ENCODE results near the gene FYB1. TPM values are rescaled to one million over a fixed set of nuclear protein-coding genes. Genes with fewer than 3 reads are reported as not detected.

Gene FYB1
- total and polyA plus RNA-seq, 2 of the 8 experiments (the other 6 are each of a cell fraction or from before 2014, with no cell fraction given): not detected

DNA sequence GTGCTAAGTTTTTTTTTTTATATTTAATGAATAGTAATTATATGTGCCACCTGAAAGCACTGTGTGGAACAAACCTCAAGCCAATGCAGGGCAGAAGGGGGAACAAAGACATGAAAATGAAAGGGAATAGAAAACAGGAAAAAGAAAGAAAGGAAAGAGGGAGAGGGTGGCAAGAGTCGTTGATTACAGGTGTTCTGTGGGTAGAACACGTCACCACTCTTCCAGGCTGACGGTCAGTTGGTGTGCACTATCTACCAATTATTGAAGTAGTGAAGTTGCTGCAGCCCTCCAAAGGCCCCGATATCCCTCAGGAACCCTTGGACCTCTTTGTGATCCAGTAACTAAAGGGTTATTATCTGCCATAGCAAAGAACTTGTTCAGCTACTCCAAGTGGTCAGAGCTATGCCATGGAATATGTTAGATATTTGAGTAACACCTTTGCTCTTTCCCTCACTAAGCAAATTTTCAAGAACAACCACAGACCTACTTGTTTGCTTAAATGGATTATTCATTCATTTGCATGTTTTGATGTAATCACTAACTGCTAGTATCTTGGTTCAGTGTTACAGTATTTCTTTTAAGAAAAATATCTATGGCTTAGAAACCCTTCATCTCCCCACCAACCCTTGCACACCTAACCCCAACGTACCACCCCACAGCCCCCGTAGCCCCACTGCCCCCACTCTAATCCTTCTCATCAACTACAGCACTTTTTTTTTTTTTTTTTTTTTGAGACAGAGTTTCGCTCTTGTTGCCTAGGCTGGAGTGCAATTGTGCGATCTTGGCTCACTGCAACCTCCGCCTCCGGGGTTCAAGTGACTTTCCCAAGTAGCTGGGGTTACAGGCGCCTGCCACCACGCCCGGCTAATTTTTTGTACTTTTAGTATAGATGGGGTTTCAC is 31.3 kb downstream of the FYB1 start:
- H3K18ac ChIP-seq (ENCODE audit: extremely low read depth, low read length): no peak overlapping the region
- TF ChIP-seq CEBPB (IDR thresholded peaks at IDR 0.05; ENCODE audit: low read depth, low read length) (no peak), FOSL1 (IDR thresholded peaks at IDR 0.05; ENCODE audit: insufficient read depth, low read depth, low read length) (no peak), RNF2 (IDR thresholded peaks at IDR 0.05; ENCODE audit: borderline replicate concordance, low read depth, low read length, missing control alignments, poor library complexity, severe bottlenecking) (no peak), RXRA (IDR thresholded peaks at IDR 0.05; ENCODE audit: insufficient read depth, low read depth, low read length) (no peak), CTBP2 (IDR thresholded peaks at IDR 0.05; ENCODE audit: borderline replicate concordance, insufficient read depth, insufficient read length, low read length) (no peak), SP1 (IDR thresholded peaks at IDR 0.05; ENCODE audit: low read depth, low read length) (no peak), POLR2A (IDR thresholded peaks at IDR 0.05; ENCODE audit: control extremely low read depth in 1 of 2, low read depth in 2 of 2, low read length in 2 of 2) (no peak), TBP (IDR thresholded peaks at IDR 0.05; ENCODE audit: low read depth, low read length) (no peak), GABPA (IDR thresholded peaks at IDR 0.05; ENCODE audit: borderline replicate concordance, insufficient read depth, low read length) (no peak), KDM5A (IDR thresholded peaks at IDR 0.05; ENCODE audit: low read length) (no peak)
- H3K9ac ChIP-seq (replicated peaks in 1 of 4; ENCODE audit: extremely low read depth in 1 of 4, low read depth in 3 of 4, low read length in 3 of 4): no peak overlapping the region
- no peaks in the 10 kb centered on the region for H3K36me3 ChIP-seq (ENCODE audit: control insufficient read depth in 2 of 4, insufficient read depth in 4 of 4, low read length in 3 of 4)
- no peak overlapping the region for H4K91ac ChIP-seq (replicated peaks; ENCODE audit: insufficient read length, low read length)
- H3K4me1 ChIP-seq (replicated peaks in 1 of 4; ENCODE audit: control insufficient read depth in 3 of 4, insufficient read depth in 4 of 4, low read length in 3 of 4): no peaks in the 10 kb centered on the region
- H2BK15ac ChIP-seq (ENCODE audit: low read length): no peak overlapping the region
- H2AFZ ChIP-seq (ENCODE audit: low read length): no peak overlapping the region; the same call in 1 of the 2 replicates
- H2BK120ac ChIP-seq (replicated peaks; ENCODE audit: low read depth, low read length): no peak overlapping the region
- no peak overlapping the region for H2AK5ac ChIP-seq (ENCODE audit: low read depth, low read length)
- DNase-seq (ENCODE audit: low read depth in 1 of 2, low spot score in 2 of 2) (no peak), FAIRE-seq (no peak)
- no peak overlapping the region for H2BK5ac ChIP-seq (ENCODE audit: low read depth, low read length)
- ChIA-PET CTCF (ENCODE audit: partially characterized antibody) (interaction anchor here (0.6 to 1.7 kb wide), 4 partner anchors 28 to 314 kb away, joined by 3 to 6 read pairs (median 4); no protein-coding TSS in a partner anchor), POLR2A (ENCODE audit: partially characterized antibody) (interaction anchor here (0.6 kb wide), 1 partner anchor 1631 kb away, joined by 4 read pairs; no protein-coding TSS in a partner anchor)
- H3K79me1 ChIP-seq (ENCODE audit: low read depth, low read length): no peaks in the 10 kb centered on the region
- no peaks in the 10 kb centered on the region for H3K27me3 ChIP-seq (replicated peaks in 1 of 4; ENCODE audit: control insufficient read depth in 3 of 4, extremely low read depth in 1 of 4, insufficient read depth in 3 of 4, low read length in 3 of 4)
- no peak overlapping the region for H3K14ac ChIP-seq (ENCODE audit: insufficient read length)
- no peaks in the 10 kb centered on the region for H4K20me1 ChIP-seq (replicated peaks in 1 of 2; ENCODE audit: control insufficient read depth in 1 of 2, insufficient read depth in 2 of 2, low read length in 2 of 2)
- no peak overlapping the region for H3K23ac ChIP-seq (ENCODE audit: insufficient read length)
- H3K56ac ChIP-seq (replicated peaks; ENCODE audit: insufficient read length, low read depth, low read length): no peak overlapping the region
- no peaks in the 10 kb centered on the region for H3K23me2 ChIP-seq (ENCODE audit: low read depth, low read length)
- no peak overlapping the region for H3K27ac ChIP-seq (ENCODE audit: low read depth, low read length)
- 90% methylated on average over 11 of the region's 13 CpGs; no CpG with 5 or more reads in 1 of the 2 experiments for WGBS, 2 experiments (ENCODE audit: extremely low coverage in 1 of 2, insufficient coverage in 1 of 2, insufficient read length in 1 of 2, insufficient replicate concordance in 2 of 2, low coverage in 1 of 2, low lambda C conversion rate in 2 of 2, missing lambda C conversion rate in 1 of 2)
- no peaks in the 10 kb centered on the region for H3K9me3 ChIP-seq (ENCODE audit: insufficient read depth in 2 of 2, low read depth in 1 of 2, low read length in 1 of 2)
- no peak overlapping the region for H3K4ac ChIP-seq (replicated peaks; ENCODE audit: insufficient read length, low read depth, low read length)
- H3K4me2 ChIP-seq (ENCODE audit: insufficient read depth in 1 of 2, low read depth in 2 of 2, low read length in 2 of 2): no peak overlapping the region
- H4K5ac ChIP-seq (ENCODE audit: insufficient read length, low read depth, low read length): no peak overlapping the region
- H2BK12ac ChIP-seq (ENCODE audit: low read depth, low read length): no peak overlapping the region
- H3K4me3 ChIP-seq (ENCODE audit: extremely low read depth in 1 of 4, insufficient read depth in 2 of 4, low read depth in 3 of 4, low read length in 4 of 4): no peak overlapping the region
- no peaks in the 10 kb centered on the region for H3K79me2 ChIP-seq (ENCODE audit: control insufficient read depth in 1 of 2, insufficient read depth in 2 of 2, low read length in 2 of 2)
- no peak overlapping the region for H4K8ac ChIP-seq (ENCODE audit: extremely low read depth, insufficient read depth, low read length)
- no peak overlapping the region for H2BK20ac ChIP-seq (ENCODE audit: low read length)

Measured in H1 (cell line).